Stimulated activated CD8-positive, alpha-beta memory T cell treated with anti-CD3 and anti-CD28 coated beads, Interleukin-15, amount 100 ng/mL, for 48 hours (primary cell): Measurements from ENCODE around the gene PDE10A.
"Not testable (repeated sequence)": the region's sequence is repeated elsewhere in the genome, so short reads cannot be mapped to it uniquely, and the experiment has no call there.

Experiments used
- DNase-seq, 2 donors: peaks; one replicate each; pipeline ENCODE4 v3.0.0-alpha.2; 2020; ENCODE audit warnings: low read depth in 2 of 2

Gene PDE10A

DNA sequence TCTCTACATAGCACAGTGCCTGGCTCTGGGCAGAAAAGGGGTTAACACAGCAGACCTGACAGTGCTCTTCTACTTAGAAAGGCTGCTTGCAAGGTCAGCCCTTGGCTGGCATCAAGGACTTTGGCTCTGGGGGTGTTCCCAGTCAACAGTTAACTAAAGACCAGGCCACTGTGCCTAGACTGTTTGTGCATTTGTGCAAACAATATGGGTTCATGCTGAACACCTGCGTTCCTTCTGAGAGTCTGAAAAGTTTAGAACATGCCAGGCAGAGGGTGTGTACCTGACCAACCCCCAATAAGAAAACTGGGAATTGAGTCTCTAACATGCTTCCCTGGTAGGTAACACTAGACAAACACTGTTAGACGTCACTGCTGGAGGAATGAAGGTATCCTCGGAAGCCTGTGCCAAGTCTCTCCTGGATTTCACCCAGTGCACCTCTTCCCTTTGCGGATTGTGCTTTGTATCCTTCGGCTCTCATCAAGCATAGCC lies 110.7 kb downstream of the PDE10A start:
- DNase-seq: no peak

DNA sequence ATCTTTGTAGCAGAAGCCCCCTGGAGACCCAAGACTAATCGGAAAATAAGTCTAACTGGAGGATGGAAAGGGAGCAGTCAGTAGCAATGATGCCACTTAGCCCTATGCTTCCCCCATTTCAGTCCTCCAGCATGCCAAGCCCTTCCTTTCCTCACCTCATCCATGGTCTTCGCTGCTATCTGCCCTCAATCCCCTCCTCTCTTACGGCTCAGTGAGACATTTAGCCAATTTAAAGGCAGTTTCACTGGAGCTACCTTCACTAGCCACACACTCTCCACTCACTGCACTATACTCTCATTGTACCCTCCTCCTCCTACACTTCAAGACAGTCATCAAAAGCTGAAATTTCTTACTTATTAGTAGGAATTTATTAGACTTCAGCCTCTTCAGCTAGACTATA lies 111.2 kb downstream of the PDE10A start:
- no peak for DNase-seq

DNA sequence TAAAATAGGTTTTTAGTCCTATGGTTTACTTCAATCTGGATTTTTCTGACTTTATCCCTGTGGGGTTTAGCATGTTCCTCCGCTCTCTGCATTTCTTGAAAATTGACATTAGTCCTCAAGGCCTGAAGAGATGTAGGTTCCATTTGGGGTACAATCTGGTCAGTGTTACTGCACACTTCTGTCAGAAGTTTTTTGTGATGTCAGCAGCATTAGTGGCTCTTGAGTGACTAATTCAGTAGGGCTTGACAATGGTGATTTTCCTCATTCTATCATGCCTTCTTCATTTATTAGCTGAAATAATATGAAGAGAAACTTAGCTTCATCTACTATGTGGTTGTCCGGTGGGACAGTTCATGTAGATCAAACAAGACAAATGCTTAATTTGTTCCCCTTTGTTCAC lies 114.6 kb downstream of the PDE10A start:
- no peak for DNase-seq

DNA sequence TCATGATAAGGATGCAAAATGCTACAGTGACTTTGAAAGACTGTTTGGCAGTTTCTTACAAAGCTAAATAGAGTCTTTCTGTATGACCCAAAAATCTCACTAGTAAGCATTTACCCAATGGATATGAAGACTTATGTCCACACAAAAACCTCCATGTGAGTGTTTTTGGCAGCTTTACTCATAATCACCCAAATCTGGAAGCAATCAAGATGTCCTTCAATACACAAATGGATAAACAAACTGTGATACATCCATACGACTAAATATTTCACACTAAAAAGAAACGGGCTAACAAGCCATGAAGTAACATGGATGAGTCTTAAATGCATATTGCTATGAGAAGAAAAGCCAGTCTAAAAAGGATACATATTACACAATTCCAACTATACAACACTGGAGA lies 117.2 kb downstream of the PDE10A start:
- DNase-seq: no peak

DNA sequence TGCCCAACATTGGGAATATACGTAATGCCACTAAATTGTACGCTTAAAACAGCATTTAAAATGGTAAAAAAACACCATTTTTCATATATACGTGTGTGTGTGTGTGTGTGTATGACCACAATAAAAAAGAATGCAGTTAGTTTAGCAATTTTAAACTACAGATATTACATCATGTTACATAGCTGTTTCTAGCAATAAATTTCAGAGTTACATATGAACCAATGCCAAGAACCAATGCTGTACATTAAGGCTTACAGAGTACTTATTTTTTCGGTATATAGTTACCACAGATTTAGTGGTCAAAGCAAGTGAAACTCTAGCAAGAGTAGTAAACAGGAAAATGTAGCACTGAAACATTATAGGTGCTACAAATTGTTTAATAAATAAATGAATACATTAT lies 119.3 kb downstream of the PDE10A start:
- DNase-seq: no peak

DNA sequence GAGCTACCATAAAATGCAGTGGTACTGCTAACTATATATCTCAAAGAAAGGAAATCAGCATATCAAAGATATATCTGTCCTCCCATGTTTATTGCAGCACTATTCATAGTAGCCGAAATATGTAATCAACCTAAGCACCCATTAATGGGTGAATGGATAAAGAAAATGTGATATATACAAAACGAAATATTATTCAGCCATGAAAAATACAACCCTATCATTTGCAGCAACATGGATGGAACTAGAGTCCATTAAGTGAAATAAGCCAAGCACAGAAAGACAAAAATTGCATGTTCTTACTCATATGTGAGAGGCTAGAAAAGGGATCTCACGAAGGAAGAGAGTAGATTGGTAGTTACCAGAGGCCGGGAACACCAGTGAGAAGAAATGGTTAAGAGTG lies 126.1 kb downstream of the PDE10A start:
- no peak for DNase-seq

DNA sequence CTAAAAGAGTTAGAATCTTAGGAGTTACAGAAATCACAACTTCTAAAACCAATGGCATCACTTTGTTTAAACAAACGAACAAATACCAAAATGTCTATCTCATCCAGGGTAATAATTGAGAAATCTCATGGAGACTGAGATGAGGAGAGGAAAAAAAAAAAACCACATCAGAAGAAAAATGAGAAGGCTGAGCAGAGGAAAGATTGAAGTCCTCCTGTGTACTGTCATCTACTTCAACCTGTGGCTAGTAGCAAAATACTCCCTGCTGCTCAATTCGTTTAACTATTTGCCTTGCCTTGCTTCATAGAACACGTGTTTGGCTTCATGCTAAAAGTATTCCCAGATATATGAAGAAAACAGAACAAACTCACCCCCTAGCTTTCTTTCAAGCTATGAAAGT lies 143.7 kb downstream of the PDE10A start:
- DNase-seq: no peak

DNA sequence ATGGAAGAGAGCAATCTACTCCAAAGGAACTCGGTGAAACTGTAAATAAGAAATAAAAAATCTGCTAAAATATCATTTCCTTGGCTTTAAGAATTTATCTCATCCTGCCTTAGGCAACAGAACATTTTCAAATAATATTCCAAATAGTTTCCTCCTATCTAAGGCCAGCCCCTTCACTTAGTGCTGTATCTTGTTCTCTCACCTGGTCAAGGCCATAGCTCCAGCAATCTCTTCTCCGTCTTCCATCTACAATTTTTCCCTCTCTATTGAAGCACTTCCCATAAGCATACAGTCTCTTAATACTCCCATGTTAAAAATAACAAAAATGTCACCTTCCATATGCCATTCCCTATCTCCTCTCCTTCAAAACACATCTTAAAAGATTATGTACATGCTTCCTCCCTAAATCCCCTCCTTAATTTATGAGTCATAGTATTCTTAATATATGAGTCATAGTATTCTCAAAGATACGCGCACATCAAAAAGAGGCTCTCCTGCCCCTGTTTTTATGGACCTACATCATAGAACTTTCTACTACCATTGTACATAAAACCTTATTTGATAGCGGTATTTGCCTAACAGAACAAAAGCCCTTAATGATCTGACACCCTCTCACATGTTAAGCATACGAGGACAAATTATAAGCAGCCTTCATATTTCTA lies 146.9 kb downstream of the PDE10A start:
- DNase-seq: no peak

DNA sequence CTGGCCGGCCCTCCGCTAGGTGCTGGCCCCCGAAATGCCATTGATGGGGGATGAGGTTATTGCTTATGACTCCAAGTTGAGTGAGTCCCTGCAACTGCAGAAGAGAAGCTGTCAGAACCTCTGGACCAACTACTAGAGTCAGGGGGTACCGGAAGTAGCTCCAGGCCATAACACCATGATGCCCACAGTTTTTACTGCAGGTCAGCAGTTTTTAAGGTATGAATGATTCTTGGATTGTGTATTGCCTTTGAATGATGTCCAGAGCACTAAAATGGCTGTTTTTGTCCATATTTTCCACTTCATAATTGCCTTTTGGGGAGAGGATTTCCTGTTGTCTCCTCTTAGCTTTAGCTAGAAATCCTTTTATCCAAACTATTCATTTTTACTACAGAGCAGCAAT lies 148.4 kb downstream of the PDE10A start:
- no peak for DNase-seq

DNA sequence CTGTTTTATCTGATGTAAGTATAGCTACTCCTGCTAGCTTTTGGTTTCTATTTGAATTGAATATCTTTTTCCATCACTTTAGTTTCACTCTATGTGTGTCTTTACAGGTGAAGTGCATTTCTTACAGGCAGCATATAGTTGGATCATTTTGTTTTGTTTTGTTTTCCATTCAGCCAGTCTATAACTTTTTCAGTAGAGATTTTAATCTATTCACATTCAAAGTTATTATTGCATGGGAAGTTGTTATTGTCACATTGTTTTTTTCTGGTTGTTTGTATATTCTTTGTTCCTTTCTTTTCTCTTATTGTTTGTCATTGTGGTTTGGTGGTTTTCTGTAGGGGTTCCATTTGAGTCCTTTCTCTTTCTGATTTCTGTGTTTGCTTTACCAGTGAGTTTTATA lies 151.2 kb downstream of the PDE10A start:
- no peak for DNase-seq

DNA sequence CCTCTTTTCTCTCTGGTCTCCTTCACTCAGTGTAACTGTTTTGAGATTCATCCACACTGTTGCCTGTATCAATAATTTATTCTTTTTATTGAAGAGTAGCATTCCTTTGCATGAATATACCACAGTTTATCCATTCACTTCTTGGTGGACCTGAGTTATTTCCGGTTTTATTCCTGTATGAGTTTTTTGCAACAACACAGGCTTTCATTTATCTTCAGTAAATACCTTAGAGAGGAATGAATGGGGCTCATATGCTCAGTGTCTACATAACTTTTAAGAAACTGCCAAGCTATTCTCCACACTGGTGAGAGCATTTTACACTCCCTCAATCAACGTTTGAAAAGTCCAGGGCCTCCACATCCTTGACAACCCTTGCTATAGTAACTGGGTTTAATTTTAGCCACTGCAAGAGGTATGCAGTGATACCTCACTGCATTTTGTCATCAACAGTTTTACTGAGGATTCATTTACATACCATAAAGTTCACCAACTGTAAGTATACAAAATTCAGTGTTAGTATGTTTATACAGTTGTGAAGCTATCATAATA lies 154.6 kb downstream of the PDE10A start:
- DNase-seq: no peak

DNA sequence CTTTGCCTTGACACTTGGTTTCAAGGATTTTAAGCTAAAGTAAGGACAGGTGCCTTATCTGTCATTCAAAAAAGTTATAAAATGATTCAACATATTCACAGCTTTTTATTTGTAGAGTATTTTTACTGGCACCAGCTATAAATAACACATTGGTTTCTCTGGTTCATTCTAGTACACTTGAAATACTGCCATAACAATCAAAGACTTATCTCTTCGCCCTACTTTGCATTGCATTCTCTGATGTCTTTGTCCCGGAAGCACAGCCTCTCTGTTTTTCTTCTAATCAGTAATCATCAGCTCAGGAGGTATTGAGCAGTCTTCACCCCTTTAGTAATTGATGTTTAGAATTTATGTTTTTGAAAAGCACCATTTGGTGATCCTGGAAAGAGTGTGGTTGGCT lies 156.4 kb downstream of the PDE10A start:
- DNase-seq: no peak

DNA sequence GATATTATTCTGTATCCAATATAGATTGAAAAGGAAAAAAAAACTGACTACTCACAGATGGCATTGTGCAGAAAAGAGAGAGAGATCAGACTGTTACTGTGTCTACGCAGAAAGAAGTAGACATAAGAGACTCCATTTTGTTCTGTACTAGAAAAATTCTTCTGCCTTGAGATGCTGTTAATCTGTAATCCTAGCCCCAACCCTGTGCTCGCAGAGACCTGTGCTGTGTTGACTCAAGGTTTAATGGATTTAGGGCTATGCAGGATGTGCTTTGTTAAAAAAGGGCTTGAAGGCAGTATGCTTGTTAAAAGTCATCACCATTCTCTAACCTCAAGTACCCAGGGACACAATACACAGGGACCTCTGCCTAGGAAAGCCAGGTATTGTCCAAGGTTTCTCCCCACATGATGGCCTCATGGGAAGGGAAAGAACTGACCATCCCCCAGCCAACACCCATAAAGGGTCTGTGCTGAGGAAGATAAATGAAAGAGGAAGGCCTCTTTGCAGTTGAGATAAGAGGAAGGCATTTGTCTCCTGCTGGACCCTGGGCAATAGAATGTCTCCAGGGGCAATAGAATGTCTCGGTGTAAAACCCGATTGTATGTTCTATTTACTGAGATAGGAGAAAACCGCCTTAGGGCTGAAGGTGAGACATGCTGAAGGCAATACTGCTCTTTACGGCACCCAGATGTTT lies 162.7 kb downstream of the PDE10A start:
- not testable (repeated sequence) for DNase-seq

DNA sequence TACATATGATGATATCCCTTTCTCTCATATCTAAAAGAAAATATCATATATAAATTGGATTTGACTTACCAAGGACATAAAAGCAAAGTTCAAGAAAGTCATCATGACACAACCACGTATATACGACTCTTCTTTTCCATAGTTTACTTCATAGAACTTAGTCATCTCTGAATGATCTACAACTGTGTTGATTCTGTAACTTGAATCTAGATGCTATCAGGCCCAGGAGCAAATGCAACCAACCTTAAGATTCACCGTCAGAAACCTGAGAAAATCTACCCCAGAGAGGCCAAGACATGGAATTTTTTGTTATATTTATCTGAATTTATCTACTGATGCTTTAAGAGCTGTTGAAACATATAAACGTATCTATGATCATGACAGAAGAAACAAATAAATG lies 165.6 kb downstream of the PDE10A start:
- no peak for DNase-seq

DNA sequence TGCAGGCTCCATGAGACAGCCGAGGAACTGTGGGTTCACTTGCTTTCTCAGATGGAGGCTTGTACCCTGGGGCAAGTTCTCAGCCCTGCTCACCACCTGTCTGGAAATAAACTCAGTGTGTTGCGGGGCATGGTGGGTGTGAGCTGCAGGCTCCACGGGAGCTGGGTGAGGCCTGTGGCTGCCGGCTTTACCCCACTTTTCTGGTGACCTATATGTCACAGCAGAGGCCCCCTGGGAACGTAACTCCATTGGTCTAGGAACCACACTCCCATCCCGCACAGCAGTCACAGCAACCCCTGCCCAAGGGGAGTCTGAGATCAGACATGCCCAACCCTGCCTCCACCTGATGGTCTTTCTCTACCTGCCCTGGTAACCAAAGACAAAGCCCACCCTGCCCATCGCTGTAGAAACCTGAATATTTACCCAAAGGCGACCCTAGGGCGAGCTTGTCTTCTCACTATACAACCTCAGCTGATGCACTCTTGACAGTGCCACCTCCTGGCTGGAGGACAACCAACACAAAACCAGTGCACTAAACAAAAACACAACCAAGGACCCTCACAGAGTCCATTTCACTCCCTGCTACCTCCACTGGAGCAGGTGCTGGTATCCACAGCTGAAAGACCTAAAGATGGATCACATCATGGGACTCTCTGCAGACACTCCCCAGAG lies 174.3 kb downstream of the PDE10A start:
- no peak for DNase-seq

DNA sequence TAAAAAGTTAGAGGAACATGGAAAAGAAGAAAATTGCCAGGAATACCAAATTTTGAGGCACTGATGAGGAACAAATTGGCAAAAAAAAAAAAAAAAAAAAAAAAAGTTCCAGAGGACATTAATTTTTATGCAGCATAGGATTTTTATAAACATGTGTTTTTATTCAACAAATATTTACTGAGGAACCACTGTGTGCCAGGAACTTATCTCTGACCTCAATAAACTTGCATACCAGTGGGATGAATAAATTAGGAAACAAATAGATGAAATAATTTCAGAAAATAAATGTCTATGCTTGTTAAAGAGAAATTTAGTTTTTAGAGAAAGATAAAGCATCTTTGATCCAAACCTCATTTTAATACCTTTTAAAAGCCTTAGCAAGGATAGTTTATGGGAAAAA lies 175.1 kb downstream of the PDE10A start:
- no peak for DNase-seq

DNA sequence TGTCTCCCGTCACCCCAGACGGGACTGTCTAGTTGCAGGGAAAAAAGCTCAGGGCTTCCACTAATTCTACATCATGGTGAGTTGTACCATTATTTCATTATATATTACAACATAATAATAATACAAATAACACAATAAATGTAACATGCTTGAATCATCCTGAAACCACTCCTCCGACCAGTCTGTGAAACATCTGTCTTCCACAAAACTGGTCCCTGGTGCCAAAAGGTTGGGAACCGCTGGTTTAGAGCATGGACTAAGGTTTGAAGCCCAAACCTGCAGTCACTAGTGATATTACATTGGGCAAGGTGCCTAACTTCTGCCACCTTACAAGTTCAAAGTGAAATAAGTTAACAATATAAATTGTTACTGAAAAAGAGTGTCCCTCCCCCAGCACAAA lies 175.7 kb downstream of the PDE10A start:
- no peak for DNase-seq

DNA sequence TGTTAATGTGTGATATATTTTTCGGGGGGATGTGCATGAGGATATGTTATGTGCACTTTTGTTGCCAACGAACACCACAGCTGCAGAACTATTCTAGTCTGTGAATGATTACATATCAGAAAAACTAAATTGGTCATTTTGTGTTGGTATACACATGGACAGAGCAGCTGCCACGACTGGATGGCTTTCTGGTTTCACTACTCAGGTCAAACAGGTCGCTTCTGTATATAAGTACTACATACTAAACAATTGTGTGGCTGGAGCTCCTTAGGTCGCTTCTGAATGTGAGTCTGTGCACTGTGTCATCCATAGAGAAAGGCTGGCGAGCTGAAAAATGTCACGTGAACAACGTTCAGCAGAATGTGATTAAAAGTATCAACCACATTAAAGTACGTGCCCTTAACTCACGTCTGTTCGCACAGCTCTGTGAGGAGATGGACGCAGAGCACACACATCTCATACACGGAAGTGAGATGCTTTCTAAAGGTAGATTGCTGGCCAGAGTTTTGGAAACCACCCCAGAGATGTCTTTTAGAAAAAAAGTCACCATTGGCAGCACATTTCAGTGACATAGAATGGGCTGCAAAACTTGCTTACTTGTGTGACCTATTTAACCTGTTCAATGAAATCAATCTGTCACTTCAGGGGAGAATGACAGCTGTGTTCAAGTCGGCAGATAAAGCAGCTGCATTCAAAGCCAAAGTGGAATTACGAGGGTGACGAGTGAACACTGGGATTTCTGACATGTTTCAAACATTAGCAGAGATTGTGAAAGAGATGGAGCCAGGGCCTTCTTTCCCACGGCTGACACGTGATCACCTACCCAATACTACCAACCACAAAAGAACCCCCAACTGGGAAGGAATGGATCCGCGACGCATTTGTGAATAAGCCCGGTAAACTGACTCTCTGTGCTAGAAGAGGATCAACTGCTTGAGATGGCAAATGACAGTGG lies 176.6 kb downstream of the PDE10A start:
- no peak for DNase-seq

DNA sequence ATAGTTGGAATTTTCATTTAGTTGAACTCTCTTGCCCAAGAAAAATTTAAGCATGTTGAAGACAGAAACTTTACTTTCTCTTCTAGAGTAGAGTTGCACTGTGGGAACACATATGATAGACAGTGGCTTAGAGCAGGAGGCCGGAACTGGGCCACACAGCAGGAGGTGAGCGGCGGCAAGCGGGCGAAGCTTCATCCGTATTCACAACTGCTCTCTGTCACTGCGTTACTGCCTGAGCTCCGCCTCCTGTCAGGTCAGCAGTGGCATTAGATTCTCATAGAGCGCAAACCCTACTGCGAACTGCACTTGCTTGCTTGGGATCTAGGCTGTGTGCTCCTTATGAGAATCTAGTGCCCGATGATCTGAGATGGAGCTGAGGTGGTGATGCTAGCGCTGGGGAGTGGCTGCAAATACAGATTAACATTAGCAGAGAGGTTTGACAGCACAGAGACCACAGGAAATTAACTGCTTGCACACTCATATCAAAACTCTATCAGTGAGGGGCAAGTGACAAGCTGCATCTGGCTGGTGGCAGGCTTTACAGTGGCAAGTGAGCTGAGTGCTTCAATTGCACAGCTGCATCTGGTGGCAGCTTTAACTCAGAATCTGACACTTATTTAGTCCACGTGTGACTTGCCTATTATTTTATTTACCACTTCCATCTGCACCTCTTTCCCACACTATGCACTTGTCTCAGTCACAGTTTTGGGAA lies 178.7 kb downstream of the PDE10A start:
- no peak for DNase-seq

DNA sequence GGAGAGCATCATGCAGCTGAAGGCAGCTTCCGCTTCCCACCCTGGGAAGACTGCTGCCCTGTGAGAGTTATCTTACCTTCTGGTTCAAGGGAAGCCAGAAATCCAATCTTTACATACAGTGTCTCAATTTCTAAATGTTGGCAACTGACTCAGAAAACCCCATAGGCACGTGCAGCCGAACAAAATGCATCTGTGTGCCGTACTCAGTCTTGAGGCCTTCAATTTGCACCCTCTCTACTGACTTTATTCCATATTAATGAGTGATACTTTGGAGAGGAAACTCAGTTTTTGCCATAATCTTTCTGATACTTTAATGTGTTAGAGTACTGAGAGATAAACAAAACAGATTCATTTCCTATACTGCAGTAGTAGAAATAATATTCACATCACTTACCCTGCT lies 181.1 kb downstream of the PDE10A start:
- DNase-seq: no peak

DNA sequence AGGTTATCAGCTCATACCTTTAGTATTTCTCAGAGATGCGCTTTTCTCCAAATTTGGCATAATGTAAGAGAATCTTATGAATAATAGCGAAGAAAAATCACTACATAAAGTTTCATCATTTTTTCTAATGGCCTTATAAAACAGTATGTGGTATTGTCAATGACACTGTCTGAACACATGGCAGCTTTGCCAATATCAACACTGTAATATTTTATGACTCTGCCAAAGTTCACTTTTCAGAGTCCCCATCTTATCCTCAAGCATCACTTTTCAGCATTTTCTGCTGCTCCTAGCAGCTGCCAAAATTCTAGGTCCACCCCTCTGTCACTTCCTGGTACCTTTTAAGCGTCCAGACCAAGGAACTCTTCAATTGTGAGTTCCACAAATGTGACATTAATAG lies 182.1 kb downstream of the PDE10A start:
- DNase-seq: no peak
